HUDEP-2 (cell line): ENCODE data around the gene CDYL2.
"Not testable (repeated sequence)": the region's sequence is repeated elsewhere in the genome, so short reads cannot be mapped to it uniquely, and the experiment has no call there.

Source experiments
- DNase-seq, 76 experiments: peaks; one replicate each; lab custom pipeline; 2025; ENCODE audit not compliant: unreplicated experiment in 76 of 76; lab: John Stamatoyannopoulos, UW

Gene CDYL2

GRCh38 chr16:80809366-80809765 is 5.0 kb upstream of the CDYL2 start:
- no peak for DNase-seq

GRCh38 chr16:80807906-80808305 is 3.5 kb upstream of the CDYL2 start:
- DNase-seq, result no peak

- DNase-seq, result no peak
Observed at GRCh38 chr16:80806927-80807340, 2.5 kb upstream of the CDYL2 start.

GRCh38 chr16:80806289-80806688 is 1.9 kb upstream of the CDYL2 start:
- DNase-seq, result no peak

- peak in 6 of 76 experiments; percentile 1 to 5 (median 3) for DNase-seq
Observed at GRCh38 chr16:80804056-80804525, 307 bp downstream of the CDYL2 start.

GRCh38 chr16:80803339-80804055 is 901 bp downstream of the CDYL2 start:
- DNase-seq, result peak in 4 of 76 experiments; percentile 1 to 19 (median 6)

GRCh38 chr16:80802902-80803301 is 1.5 kb downstream of the CDYL2 start:
- DNase-seq, result no peak

GRCh38 chr16:80802138-80802537 is 2.3 kb downstream of the CDYL2 start:
- DNase-seq, result no peak

- DNase-seq, result no peak
Observed at GRCh38 chr16:80794071-80794470, 10.3 kb downstream of the CDYL2 start.

- DNase-seq, result no peak
Observed at GRCh38 chr16:80792031-80792430, 12.4 kb downstream of the CDYL2 start.

- DNase-seq, result no peak
Observed at GRCh38 chr16:80791411-80791810, 13.0 kb downstream of the CDYL2 start.

GRCh38 chr16:80790751-80791150 is 13.6 kb downstream of the CDYL2 start:
- no peak for DNase-seq

GRCh38 chr16:80788027-80788426 is 16.4 kb downstream of the CDYL2 start:
- no peak for DNase-seq

- DNase-seq, result not testable (repeated sequence)
Observed at GRCh38 chr16:80786561-80786960, 17.8 kb downstream of the CDYL2 start.

GRCh38 chr16:80784951-80785350 is 19.4 kb downstream of the CDYL2 start:
- DNase-seq, result no peak

GRCh38 chr16:80778703-80779102 is 25.7 kb downstream of the CDYL2 start:
- DNase-seq, result no peak

- DNase-seq, result no peak
Observed at GRCh38 chr16:80776856-80777255, 27.5 kb downstream of the CDYL2 start.

- no peak for DNase-seq
Observed at GRCh38 chr16:80775450-80775849, 28.9 kb downstream of the CDYL2 start.

GRCh38 chr16:80766798-80767197 is 37.6 kb downstream of the CDYL2 start:
- no peak for DNase-seq

GRCh38 chr16:80759419-80760162 is 44.8 kb downstream of the CDYL2 start:
- no peak for DNase-seq

GRCh38 chr16:80754476-80754875 is 49.9 kb downstream of the CDYL2 start:
- DNase-seq, result no peak

- no peak for DNase-seq
Observed at GRCh38 chr16:80752541-80752940, 51.9 kb downstream of the CDYL2 start.
